Neutrophil (primary cell): ENCODE measurements around the gene CRYBG3.

Experiments
- H3K27ac ChIP-seq: fragments of 200-600 bp; sonication (generic); 2 replicates; pipeline ENCODE4 v1.5.1; 2016; ENCODE audit warnings: mild to moderate bottlenecking, moderate library complexity
- H3K27me3 ChIP-seq: fragments of 200-600 bp; sonication (generic); 2 replicates; pipeline ENCODE4 v1.6.0; 2016; ENCODE audit warnings: mild to moderate bottlenecking
- H3K36me3 ChIP-seq: fragments of 200-600 bp; sonication (generic); 2 replicates; pipeline ENCODE4 v1.5.1; 2017
- H3K4me1 ChIP-seq, 2 experiments: fragments of 200-600 bp in 1 of 2; sonication (generic) in 1 of 2; 1 replicate in 1 of 2; 2 replicates in 1 of 2; pipeline versions ENCODE4 v1.5.1 to v1.6.1; 2013 to 2016; ENCODE audit warnings: low read depth in 1 of 2, low read length in 1 of 2, mild to moderate bottlenecking in 1 of 2, moderate library complexity in 1 of 2; ENCODE audit not compliant: control insufficient read depth in 1 of 2, insufficient read depth in 1 of 2
- H3K4me3 ChIP-seq, 2 experiments: fragments of 200-600 bp in 1 of 2; sonication (generic) in 1 of 2; 1 replicate in 1 of 2; 2 replicates in 1 of 2; pipeline ENCODE4 v1.5.1; 2013 to 2016; ENCODE audit warnings: low read depth in 1 of 2, low read length in 1 of 2, mild to moderate bottlenecking in 1 of 2, moderate library complexity in 1 of 2
- H3K9me3 ChIP-seq: fragments of 200-600 bp; sonication (generic); 2 replicates; pipeline ENCODE4 v1.5.1; 2016
- CTCF ChIP-seq: fragments of 200-600 bp; sonication (generic); IDR thresholded peaks from 2 replicates; pipeline ENCODE4 v1.5.1; 2016; ENCODE audit warnings: antibody characterized with exemption

The CRYBG3 gene

GRCh38 chr3:97820780-97821179 is 1.0 kb upstream of the CRYBG3 start:
- Histone ChIP-seq H3K4me1 (peaks cover 14 to 17% of the 10 kb centered on the region in 2 experiments), H3K4me3 (no peak overlapping the region), H3K27ac (no peak overlapping the region), H3K27me3 (peaks cover 99% of the 10 kb centered on the region), H3K9me3 (no peaks in the 10 kb centered on the region), H3K36me3 (no peaks in the 10 kb centered on the region)
- no peak for TF ChIP-seq CTCF

GRCh38 chr3:97821287-97821773 is 481 bp upstream of the CRYBG3 start:
- TF ChIP-seq CTCF, result no peak
- H3K4me1 ChIP-seq, result peaks cover 14 to 17% of the 10 kb centered on the region in 2 experiments
- H3K27me3 ChIP-seq, result peaks cover 97% of the 10 kb centered on the region
- no peak overlapping the region for H3K27ac ChIP-seq
- H3K36me3 ChIP-seq, result no peaks in the 10 kb centered on the region
- peak overlapping the region; percentile 62 to 67 for H3K4me3 ChIP-seq
- H3K9me3 ChIP-seq, result no peaks in the 10 kb centered on the region

- H3K27ac ChIP-seq, result no peak overlapping the region
- peaks cover 14 to 17% of the 10 kb centered on the region in 2 experiments for H3K4me1 ChIP-seq
- TF ChIP-seq CTCF, result no peak
- peak overlapping the region; percentile 62 to 67 for H3K4me3 ChIP-seq
- H3K9me3 ChIP-seq, result no peaks in the 10 kb centered on the region
- peaks cover 99% of the 10 kb centered on the region for H3K27me3 ChIP-seq
- no peaks in the 10 kb centered on the region for H3K36me3 ChIP-seq
These were observed 556 bp downstream of the CRYBG3 start for GRCh38 chr3:97822359-97822775.

GRCh38 chr3:97823046-97824004 is 1.5 kb downstream of the CRYBG3 start:
- peaks cover 14 to 17% of the 10 kb centered on the region in 2 experiments for H3K4me1 ChIP-seq
- no peak overlapping the region for H3K4me3 ChIP-seq
- no peaks in the 10 kb centered on the region for H3K9me3 ChIP-seq
- no peak overlapping the region for H3K27ac ChIP-seq
- H3K27me3 ChIP-seq, result peaks cover 92% of the 10 kb centered on the region
- TF ChIP-seq CTCF, result no peak
- no peaks in the 10 kb centered on the region for H3K36me3 ChIP-seq

- no peak for TF ChIP-seq CTCF
- H3K9me3 ChIP-seq, result no peaks in the 10 kb centered on the region
- no peak overlapping the region for H3K4me3 ChIP-seq
- no peaks in the 10 kb centered on the region for H3K36me3 ChIP-seq
- H3K27me3 ChIP-seq, result peaks cover 78% of the 10 kb centered on the region
- H3K27ac ChIP-seq, result no peak overlapping the region
- H3K4me1 ChIP-seq, result peaks cover 14 to 17% of the 10 kb centered on the region in 2 experiments
These were observed 3.3 kb downstream of the CRYBG3 start for GRCh38 chr3:97825101-97825500.
